SH-SY5Y (cell line): ENCODE results near the gene AKT3.

Experiments used
- GATA2 ChIP-seq: IDR thresholded peaks from 2 replicates; pipeline ENCODE4 v1.6.1; 2011; ENCODE audit warnings: mild to moderate bottlenecking, low read depth, low read length
- GATA3 ChIP-seq: IDR thresholded peaks from 2 replicates; pipeline ENCODE4 v1.6.1; 2011; ENCODE audit warnings: low read depth, mild to moderate bottlenecking, low read length, moderate library complexity

Gene AKT3

DNA sequence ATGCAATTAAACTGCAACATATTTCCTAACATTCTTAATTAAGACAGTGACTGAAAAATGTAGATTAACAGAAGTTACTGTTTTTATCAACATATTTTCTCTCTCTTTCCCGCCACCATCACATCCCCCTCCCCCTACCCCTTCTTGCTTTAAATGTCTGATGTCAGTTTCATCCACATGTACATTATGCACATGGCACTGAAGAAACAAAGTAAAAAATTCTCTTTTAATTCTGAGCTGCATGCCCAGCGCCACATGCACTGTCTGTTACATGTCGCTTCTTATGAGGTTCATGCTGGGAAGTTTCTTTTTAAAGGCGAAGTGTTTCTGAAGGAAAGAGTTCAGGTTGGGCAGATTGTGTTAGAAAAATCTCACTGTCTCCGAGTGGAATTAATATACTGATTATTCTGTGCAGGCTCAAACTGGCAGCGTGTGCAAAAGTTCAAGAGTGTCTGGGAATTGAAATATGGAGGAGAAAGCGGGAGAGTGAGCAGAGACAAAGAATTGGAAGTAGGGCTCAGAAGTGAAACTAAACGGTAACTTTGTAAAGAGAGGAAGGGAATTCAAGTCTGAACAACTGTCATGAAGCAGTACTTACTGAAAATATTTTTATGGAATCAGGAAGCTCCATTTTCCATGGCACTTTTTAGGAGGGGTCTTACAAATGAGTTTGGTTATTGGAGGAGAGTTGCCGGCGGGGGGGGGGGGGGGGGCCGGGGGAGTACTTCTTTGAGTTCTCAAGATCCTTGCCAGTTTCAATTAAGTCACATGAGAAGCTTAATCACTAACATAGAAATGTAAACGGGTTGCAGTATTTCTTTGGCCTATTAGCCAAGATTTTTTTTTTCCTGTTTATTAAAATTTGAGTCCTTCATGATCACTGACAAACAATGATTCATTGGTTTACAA is 376.6 kb downstream of the AKT3 start:
- TF ChIP-seq GATA3 (no peak), GATA2 (no peak)

DNA sequence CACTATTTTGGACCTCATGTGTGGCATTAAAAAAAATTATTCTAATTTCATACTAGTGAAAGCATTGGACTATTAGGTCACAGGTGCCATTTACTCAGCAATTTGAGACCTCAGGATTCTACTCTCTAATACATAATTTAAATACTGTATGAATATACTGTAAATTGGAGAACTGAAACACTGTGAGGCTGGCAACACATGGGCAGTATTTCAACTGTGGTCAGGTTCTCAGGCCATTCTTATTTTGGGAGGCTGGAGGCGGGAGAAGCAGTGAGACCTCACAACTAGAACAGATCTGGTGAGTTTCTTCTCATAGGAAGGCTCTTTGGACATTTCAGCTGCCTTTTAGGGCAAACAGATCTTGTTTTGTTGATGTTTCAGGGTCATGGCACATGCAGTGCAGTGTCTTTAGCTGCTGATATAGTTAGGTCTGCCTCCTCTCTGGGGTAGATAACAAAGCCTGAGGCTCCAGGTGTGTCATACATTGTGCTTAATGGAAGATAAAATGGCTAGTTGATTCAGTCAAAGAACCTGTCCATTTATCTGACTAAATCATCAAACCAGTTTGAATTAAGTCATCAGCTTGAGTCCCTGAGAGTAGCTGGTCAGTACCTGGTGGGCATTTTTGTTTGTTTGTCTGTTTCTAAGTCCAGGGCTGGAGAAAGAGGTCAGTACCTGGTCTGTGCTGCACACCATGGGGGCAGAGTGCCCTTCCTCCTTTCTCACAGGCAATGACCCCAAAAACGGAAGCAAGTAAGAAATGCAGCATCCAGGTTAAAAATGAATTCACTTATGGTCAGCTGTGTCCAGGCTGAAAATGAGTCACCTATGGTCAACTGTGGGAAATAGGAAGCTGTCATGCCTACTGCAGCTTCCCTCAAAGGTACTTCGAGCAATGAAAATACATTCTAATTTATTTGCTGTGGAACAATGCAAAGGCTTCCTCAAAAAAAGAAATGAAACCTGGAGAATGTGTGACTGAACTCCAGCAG is 378.0 kb downstream of the AKT3 start:
- TF ChIP-seq GATA3 (no peak), GATA2 (no peak)

DNA sequence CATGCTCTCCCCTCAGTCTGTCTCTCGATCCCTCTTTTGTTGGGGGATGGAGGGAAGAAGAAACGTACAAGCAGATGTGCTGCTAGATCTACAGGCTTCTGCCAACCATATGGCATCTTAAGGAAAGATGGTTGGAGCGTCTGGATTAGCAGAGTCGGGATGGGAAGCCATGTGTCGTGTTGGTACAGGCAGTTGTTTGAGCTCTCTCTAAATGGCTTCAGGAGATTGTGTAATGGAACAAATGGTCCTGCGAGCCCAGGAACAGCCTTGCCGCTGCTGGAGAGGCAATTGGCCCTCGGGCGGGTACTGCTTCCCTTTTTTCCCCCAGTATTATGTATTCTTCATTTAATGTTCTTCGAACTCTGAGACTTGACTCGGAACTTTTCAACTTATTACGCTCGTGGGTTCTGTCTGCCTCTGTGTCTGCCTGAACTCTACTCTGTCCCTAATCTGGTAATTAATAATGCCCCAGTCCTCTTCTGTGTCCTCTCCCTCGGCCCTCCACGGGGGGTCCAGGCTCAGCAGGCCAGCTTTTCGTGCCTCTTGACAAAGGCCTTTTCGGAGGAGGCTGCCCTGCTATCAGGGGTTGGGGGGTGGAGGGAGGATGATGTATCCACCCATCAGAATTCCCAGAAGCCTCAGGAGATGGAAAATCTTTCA is 378.9 kb downstream of the AKT3 start:
- no peak for TF ChIP-seq GATA2
- no peak for TF ChIP-seq GATA3

DNA sequence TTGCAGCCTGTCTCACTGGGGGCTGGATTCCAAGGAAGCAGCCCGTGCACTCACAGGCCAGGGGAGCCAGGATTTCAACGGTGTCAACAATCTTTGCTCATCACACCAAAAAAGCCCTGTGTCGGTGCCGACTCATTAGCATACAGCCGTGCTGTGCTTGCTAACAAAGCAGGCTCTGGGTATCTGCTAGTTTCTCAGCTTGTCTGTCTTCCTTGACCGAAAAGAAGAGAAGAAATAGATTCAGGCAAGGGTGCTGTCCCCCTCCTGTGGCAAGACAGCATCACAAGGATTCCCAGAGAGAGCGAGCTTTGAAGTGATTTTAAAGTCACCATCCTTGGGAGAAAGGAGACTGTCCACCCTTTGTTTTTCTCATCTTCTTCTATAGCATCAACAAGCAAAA is 379.5 kb downstream of the AKT3 start:
- TF ChIP-seq GATA3: no peak
- no peak for TF ChIP-seq GATA2

DNA sequence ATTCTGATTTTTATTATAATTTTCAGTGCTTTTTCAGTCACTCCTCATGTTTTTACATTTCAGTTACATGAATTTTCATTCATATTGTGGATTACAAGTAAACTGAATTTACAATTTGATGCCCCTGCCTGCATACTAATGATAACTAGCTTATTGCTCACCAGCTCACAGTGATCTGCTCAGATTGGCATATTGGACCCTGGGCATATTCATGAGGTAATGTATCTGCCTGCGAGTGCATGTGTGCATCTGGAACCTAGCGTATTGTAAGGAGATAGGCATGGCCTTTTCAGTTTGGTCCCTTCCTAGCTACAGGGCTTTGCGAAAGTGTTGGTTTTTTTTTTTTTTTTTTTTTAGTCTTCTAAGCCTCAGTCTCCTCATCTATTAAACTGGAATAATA is 380.5 kb downstream of the AKT3 start:
- TF ChIP-seq GATA3: no peak
- no peak for TF ChIP-seq GATA2

DNA sequence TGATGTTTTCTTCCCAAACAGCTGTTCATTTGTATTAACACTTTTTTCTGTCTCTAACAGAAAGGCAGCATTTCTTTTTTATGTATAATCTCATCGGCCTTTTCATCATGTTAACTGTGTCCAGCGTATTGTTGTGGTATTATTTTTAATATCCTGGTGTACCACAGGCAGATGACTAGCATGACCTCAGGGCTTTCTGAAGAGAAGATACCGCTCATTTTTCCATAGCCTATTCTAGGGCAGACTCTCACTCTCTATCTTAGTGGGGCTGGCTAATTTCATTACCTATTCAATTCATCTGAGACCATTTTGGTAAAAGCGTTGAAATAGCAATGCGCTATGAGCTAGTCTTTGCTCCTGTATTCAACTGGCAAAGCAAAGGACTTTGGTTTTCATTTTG is 384.3 kb downstream of the AKT3 start:
- TF ChIP-seq GATA3 (no peak), GATA2 (no peak)

DNA sequence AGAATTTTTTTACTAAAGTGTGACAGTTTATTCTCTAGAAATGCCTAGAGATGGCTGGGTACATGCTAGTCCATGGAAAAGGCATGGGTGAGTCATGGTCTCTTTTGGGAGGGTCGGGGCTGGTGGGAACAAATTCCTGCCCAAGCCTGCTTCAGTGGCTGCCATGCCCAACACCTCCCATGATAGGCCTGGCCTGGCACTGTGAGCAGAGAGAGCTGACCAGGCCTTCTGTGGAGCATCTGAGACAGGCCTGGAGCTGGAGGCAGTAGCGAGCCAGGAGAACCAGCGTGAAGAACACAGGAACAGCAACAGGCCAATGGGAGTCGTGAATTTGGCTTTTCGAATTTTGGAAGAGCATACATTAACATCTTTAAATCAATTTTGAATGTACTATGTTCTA is 385.0 kb downstream of the AKT3 start:
- TF ChIP-seq GATA3 (no peak), GATA2 (no peak)

DNA sequence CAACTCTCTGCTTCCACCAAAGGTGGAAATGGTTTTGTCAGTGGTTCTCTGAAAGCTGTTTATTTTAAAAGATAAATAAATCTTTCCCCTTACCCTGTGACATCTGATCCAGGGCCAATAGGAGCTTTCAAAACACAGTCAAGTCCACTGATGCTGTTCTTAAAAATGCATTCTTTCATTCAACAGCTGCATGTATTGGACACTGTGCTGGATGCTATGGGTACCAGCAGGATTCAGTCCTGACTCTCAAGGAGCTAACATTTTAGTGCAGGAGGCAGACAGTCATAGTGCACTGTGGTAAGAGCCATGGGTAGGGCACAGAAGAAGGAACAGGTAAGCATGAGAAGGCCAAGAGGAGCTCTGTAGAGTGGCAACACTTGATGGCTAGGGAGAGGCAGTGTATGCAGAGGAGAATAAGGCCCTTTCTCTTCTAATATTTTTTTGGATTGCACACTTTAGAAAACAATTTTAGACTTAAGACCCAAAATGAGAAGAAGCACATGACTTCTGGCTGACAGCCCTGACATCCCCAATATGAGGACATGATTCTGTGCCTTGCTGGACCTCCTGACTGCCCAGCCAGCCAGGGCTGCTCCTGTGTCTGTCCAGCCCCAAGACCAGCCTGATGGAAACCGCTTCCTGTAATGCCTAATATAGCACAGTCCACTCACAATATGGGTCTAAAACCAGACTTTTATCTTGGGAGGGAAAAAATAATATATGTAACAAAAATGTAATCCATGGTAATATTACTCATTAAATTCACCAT is 386.9 kb downstream of the AKT3 start:
- TF ChIP-seq GATA2: no peak
- TF ChIP-seq GATA3: no peak

DNA sequence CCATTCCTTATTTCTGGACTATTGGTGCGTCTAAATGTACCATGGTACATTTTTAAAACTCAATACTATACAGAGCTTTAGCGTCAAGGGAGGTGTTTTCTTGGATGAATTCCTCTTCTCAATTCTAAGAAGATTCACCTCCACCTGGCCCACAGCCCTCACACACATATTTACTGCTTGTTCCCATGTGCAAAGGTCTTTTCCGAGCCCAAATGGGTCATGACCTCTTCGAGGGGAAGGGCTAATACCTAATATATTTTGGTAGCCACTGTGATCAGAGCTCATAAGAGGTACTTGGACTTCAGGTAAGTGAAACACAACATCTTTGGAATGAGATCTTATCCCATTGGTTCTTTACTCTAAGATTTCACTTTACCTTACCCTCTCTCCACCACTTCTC is 388.3 kb downstream of the AKT3 start:
- TF ChIP-seq GATA2: no peak
- TF ChIP-seq GATA3: no peak

DNA sequence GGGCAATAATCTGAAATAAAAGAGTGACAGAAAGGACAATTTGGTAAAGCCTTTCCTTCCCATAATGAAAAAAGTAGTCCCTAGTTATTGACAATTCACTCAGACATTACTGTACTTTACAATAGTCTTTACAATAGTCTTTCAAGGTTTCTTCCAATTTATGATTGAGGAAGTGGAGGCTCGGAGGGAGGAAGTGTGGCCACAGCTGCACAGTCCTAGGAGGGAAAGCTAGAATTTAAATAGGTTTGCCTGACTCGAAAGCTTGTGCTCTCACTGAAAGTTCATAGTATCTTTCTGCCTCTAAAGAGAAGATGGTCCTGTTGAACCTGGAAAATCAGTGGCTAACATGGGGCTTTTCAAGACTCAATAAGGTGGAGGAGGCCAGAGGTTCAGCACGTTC is 391.0 kb downstream of the AKT3 start:
- TF ChIP-seq GATA2 (no peak), GATA3 (no peak)

DNA sequence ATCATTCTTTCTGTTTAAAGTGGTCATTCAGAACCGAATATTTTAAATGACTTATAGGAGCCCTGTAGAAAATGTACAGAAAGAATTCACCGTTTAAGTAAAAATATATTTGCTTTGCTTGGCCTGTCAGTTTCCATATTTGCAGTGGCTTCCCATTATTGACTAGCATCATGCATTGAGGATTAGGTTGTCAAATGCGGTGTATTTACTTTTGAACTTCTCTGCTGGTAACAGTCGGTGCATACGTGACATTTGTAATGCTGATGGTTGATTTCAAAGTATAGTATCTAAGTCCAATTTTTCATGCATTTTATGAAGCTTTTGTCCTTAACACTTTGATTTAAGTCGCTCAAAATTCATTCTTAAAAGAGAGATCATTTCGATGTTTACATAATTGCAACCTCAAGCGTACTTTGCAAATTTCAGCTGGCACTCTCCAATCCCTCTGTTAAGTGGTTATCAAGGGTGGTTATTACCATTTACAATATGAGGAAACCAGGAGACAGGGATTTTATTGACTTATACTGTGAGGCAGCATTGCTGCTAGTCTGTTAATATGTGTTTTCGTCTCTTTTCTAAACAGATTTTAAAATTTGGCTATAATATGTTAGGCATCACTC is 392.6 kb downstream of the AKT3 start:
- TF ChIP-seq GATA3: no peak
- no peak for TF ChIP-seq GATA2

DNA sequence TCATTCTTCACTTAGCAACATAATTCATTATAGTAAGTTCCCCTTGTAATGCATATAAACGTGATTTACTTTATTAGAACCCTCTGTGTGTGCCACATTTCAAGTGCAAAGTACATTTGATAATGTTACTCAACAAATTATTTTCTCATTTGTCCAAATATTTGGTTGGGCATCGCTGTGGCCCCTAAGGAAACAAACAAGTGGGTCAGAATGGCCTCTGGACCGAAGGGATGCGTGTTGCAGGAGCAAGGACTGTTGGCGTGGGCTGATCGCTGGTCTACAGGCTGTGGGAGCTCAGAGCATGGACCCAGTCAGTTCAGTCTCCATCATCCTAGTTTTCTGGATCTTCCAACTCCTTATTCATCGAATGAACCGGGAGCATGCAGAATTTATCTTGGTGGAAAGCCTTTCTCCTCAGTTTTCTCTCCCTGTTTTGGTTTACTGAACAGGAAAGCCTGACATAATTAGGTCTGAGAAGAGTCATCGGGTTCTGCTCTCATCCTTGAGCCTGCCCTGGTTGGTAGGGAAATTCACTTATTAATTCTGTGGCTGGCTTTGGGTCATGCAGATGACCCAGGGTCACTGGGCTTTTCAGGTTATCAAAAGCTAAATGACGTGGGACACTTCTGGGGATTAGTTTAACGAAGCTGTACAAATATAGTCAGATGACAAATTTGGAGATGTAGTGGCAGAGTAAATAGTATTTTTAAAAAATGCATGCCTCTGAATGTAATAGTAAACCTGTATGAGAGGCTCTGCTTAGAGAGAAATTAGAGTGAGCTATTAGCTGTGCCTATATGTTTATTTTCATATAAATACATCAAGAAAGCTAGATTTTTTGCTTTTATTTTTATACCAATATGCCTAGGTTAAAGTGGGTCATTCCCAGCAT is 394.0 kb downstream of the AKT3 start:
- TF ChIP-seq GATA3 (no peak), GATA2 (no peak)
